Cardiac muscle cell (in vitro differentiated cells and primary cell): ENCODE results near the gene ALKBH4. TPM values are rescaled to one million over a fixed set of nuclear protein-coding genes. Genes with fewer than 3 reads are reported as not detected.

Source experiments
- DNase-seq, 2 donors: peaks; one replicate each; pipeline versions ENCODE4 v3.0.0 to v3.0.0-alpha.2; 2010 to 2017; ENCODE audit warnings: low read depth in 1 of 2, low spot score in 1 of 2
- H3K27ac ChIP-seq: fragments of 200-600 bp; sonication (generic); 2 replicates; pipeline ENCODE4 v1.5.1; 2016
- H3K27me3 ChIP-seq: fragments of 200-600 bp; sonication (generic); 2 replicates; pipeline ENCODE4 v1.6.0; 2016; ENCODE audit warnings: control low read depth
- H3K36me3 ChIP-seq: fragments of 200-600 bp; sonication (generic); 2 replicates; pipeline ENCODE4 v1.5.1; 2016; ENCODE audit warnings: control low read depth
- H3K4me1 ChIP-seq: fragments of 200-600 bp; sonication (generic); 2 replicates; pipeline ENCODE4 v1.8.1; 2017; ENCODE audit warnings: low read depth, mild to moderate bottlenecking, mixed run types
- H3K4me3 ChIP-seq: fragments of 200-600 bp; sonication (generic); 2 replicates; pipeline ENCODE4 v1.5.1; 2016; ENCODE audit warnings: mild to moderate bottlenecking
- H3K9me3 ChIP-seq: fragments of 200-600 bp; sonication (generic); 2 replicates; pipeline ENCODE4 v1.5.1; 2017; ENCODE audit warnings: low read depth, mild to moderate bottlenecking, control low read depth
- CTCF ChIP-seq: IDR thresholded peaks from 2 replicates; pipeline ENCODE4 v1.5.1; 2012; ENCODE audit warnings: low read depth, mild to moderate bottlenecking, low read length
- polyA plus RNA-seq: library from polyadenylated mRNA; unstranded; fragments of >200 nt; fragmentation: Nextera tagmentation; extraction: Ambion mirVana; gene quantifications from 2 replicates; pipeline ENCODE4 v1.2.1, GENCODE V29; 2016
- total RNA-seq: library from RNA; depleted of rRNA; stranded (reverse); fragments of >200 nt; gene quantifications from 2 replicates; pipeline ENCODE4 v1.2.3, GENCODE V29; 2016

ALKBH4 gene
- total and polyA plus RNA-seq, 2 experiments from 2014 or later: 26.7 to 31.8 TPM

- Histone ChIP-seq H3K36me3 (peaks cover 14% of the 10 kb centered on the region), H3K9me3 (no peaks in the 10 kb centered on the region), H3K27me3 (no peaks in the 10 kb centered on the region), H3K27ac (no peak overlapping the region), H3K4me1 (no peaks in the 10 kb centered on the region), H3K4me3 (no peak overlapping the region)
- TF ChIP-seq CTCF: no peak
- no peak for DNase-seq
Observed at GRCh38 chr7:102424129-102424551, 40.5 kb downstream of the ALKBH4 start.

- peaks cover 22% of the 10 kb centered on the region for H3K36me3 ChIP-seq
- H3K4me1 ChIP-seq: no peaks in the 10 kb centered on the region
- no peaks in the 10 kb centered on the region for H3K9me3 ChIP-seq
- no peak for TF ChIP-seq CTCF
- H3K4me3 ChIP-seq: no peak overlapping the region
- DNase-seq: no peak
- H3K27me3 ChIP-seq: no peaks in the 10 kb centered on the region
- H3K27ac ChIP-seq: no peak overlapping the region
Observed at GRCh38 chr7:102421706-102422240, 42.9 kb downstream of the ALKBH4 start.

- Histone ChIP-seq H3K4me3 (no peak overlapping the region), H3K27ac (no peak overlapping the region), H3K9me3 (no peaks in the 10 kb centered on the region), H3K36me3 (peaks cover 21% of the 10 kb centered on the region), H3K4me1 (no peaks in the 10 kb centered on the region), H3K27me3 (no peaks in the 10 kb centered on the region)
- DNase-seq: no peak
- TF ChIP-seq CTCF: no peak
Observed at GRCh38 chr7:102418592-102418991, 46.1 kb downstream of the ALKBH4 start.

- Histone ChIP-seq H3K36me3 (peaks cover 20% of the 10 kb centered on the region), H3K27ac (no peak overlapping the region), H3K4me3 (no peak overlapping the region), H3K9me3 (no peaks in the 10 kb centered on the region), H3K4me1 (no peaks in the 10 kb centered on the region), H3K27me3 (no peaks in the 10 kb centered on the region)
- DNase-seq: no peak
- TF ChIP-seq CTCF: no peak
Observed at GRCh38 chr7:102417105-102417504, 47.6 kb downstream of the ALKBH4 start.

- Histone ChIP-seq H3K4me1 (no peaks in the 10 kb centered on the region), H3K4me3 (no peak overlapping the region), H3K9me3 (no peaks in the 10 kb centered on the region), H3K36me3 (peaks cover 25% of the 10 kb centered on the region), H3K27ac (no peak overlapping the region), H3K27me3 (no peaks in the 10 kb centered on the region)
- DNase-seq: no peak
- no peak for TF ChIP-seq CTCF
Observed at GRCh38 chr7:102416406-102416805, 48.3 kb downstream of the ALKBH4 start.

GRCh38 chr7:102415685-102416225, 48.9 kb downstream of the ALKBH4 start:
- no peaks in the 10 kb centered on the region for H3K4me1 ChIP-seq
- no peaks in the 10 kb centered on the region for H3K9me3 ChIP-seq
- TF ChIP-seq CTCF: no peak
- H3K27ac ChIP-seq: no peak overlapping the region
- no peak for DNase-seq
- peaks cover 32% of the 10 kb centered on the region for H3K36me3 ChIP-seq
- H3K4me3 ChIP-seq: no peak overlapping the region
- H3K27me3 ChIP-seq: no peaks in the 10 kb centered on the region
